BE2C (cell line): ENCODE data around the gene HHATL.

Experiments
- DNase-seq: peaks from one replicate; pipeline ENCODE4 v3.0.0-alpha.2; 2020
- H3K27me3 ChIP-seq: fragments of 250-450 bp; sonication (Bioruptor Pico); 2 replicates; pipeline ENCODE4 v1.5.1; 2020; ENCODE audit warnings: mild to moderate bottlenecking
- H3K36me3 ChIP-seq: fragments of 250-450 bp; sonication (Bioruptor Pico); 2 replicates; pipeline ENCODE4 v1.5.1; 2020; ENCODE audit warnings: mild to moderate bottlenecking
- H3K4me1 ChIP-seq: fragments of 250-450 bp; sonication (Bioruptor Pico); 2 replicates; pipeline ENCODE4 v1.5.1; 2020
- H3K4me3 ChIP-seq: 2 replicates; pipeline ENCODE4 v1.5.1; 2011; ENCODE audit warnings: low read depth, low read length
- H3K9me3 ChIP-seq: fragments of 250-450 bp; sonication (Bioruptor Pico); 2 replicates; pipeline ENCODE4 v1.5.1; 2020
- CTCF ChIP-seq: IDR thresholded peaks from 2 replicates; pipeline ENCODE4 v1.5.1; 2012; ENCODE audit warnings: mild to moderate bottlenecking, low read depth, low read length

Gene HHATL

GRCh38 chr3:42742688-42743087 lies 40.1 kb upstream of the HHATL start:
- no peak for TF ChIP-seq CTCF
- Histone ChIP-seq H3K36me3 (no peaks in the 10 kb centered on the region), H3K4me1 (no peaks in the 10 kb centered on the region), H3K4me3 (no peak overlapping the region), H3K9me3 (no peaks in the 10 kb centered on the region), H3K27me3 (no peaks in the 10 kb centered on the region)
- DNase-seq = no peak

DNA sequence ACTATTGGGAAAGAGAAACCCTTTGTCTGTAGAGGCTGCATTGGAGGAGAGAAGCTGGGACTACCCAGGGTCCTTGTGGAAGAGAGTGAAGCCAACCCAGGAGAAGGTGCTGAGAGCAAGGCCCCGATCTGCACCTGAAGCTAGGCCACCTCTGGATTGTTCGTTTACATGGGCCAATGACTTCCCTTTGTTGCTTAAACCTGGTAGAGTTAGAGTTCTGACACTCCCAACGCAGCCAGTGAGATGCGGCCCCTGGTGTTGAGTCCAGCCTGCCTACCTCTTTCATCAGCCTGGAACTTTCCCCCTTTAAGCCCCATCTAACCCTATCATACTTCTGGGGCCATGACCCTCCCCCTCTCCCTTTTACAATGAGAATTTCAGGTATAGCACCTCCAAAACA lies 39.7 kb upstream of the HHATL start:
- DNase-seq = no peak
- no peaks in the 10 kb centered on the region for H3K9me3 ChIP-seq
- H3K36me3 ChIP-seq = no peaks in the 10 kb centered on the region
- TF ChIP-seq CTCF = no peak
- H3K4me3 ChIP-seq = no peak overlapping the region
- H3K27me3 ChIP-seq = no peaks in the 10 kb centered on the region
- H3K4me1 ChIP-seq = no peaks in the 10 kb centered on the region

GRCh38 chr3:42741796-42742195 lies 39.2 kb upstream of the HHATL start:
- H3K9me3 ChIP-seq = no peaks in the 10 kb centered on the region
- H3K36me3 ChIP-seq = no peaks in the 10 kb centered on the region
- TF ChIP-seq CTCF = no peak
- DNase-seq = no peak
- H3K4me3 ChIP-seq = no peak overlapping the region
- no peaks in the 10 kb centered on the region for H3K27me3 ChIP-seq
- H3K4me1 ChIP-seq = no peaks in the 10 kb centered on the region

DNA sequence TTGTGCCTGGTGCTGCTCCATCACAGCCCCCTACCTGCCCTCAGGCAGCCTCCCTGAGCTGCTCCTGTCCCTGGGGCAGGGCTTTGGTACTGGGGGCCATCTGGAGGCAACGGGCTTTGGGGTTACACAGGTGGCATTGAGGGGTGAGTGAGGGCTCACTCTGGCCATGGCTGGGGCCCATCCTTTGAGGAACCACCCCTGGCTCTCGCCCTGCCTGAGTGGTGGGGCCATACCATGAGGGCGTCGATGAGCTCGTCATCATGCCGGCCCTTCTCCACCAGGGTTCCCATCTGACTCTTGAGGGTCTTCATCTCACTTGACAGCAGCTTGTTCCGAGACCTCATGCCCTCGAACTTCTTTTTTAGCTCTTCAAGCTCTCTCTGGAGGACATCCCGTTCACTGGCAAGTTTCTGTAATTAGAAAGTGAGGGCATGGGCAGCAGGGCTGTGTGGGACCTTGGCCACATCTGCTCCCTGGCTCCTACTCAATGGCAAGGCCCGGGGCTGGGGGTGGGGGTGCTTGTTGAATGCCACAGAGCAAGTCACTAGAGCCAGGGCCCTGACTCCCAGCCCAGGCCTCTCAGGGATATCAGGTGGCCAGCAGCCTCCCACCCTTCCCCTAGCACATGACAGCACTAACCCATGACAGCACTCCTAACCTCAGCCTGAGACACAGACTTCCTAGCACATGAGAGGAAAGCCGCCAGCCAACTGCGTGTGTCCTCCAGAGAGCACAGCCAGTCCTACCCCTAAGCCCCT lies 37.0 kb upstream of the HHATL start:
- H3K4me1 ChIP-seq = no peaks in the 10 kb centered on the region
- no peak for TF ChIP-seq CTCF
- no peak for DNase-seq
- no peak overlapping the region for H3K4me3 ChIP-seq
- no peaks in the 10 kb centered on the region for H3K36me3 ChIP-seq
- H3K9me3 ChIP-seq = no peaks in the 10 kb centered on the region
- H3K27me3 ChIP-seq = no peaks in the 10 kb centered on the region

DNA sequence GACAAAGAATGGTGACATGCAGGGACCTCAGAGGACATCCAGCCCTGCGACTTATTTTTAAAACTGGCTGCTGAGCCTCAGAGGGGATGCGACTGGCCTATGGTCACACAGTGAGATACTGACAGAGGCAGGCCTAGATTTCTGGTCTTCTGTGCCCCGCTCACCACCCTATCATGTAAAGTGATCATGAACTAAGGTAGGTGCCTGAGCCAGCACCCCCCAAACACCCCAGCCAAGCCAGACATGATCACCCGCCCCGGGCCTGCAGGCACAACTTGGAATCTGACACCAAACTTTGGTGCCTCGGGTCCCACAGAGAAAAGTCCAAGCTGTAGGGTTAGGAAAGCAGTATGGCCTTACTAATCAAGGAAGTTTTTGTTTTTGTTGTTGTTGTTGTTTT lies 33.9 kb upstream of the HHATL start:
- H3K9me3 ChIP-seq = no peaks in the 10 kb centered on the region
- no peaks in the 10 kb centered on the region for H3K4me1 ChIP-seq
- H3K27me3 ChIP-seq = no peaks in the 10 kb centered on the region
- no peak for DNase-seq
- H3K36me3 ChIP-seq = no peaks in the 10 kb centered on the region
- no peak for TF ChIP-seq CTCF
- H3K4me3 ChIP-seq = no peak overlapping the region

DNA sequence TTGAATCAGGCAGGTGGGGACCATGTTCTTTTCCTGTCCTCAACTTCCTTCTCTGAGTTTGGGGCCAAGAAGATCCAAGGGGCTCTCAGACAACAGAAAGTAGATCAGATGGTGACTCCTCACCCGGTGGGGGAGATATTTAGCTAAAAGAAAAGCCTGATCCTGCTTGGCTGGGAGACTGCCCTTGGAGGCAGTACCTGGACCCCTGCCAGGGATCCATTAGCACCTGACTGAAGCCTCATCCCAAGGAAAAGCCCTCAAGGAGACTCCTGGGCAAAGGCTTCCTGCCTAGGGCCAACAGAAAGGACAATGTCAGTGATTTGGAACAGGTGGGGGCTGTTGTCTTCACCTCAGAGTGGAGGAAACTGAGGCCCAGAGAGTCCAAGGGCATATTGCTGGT lies 33.5 kb upstream of the HHATL start:
- no peaks in the 10 kb centered on the region for H3K4me1 ChIP-seq
- H3K9me3 ChIP-seq = no peaks in the 10 kb centered on the region
- no peak for TF ChIP-seq CTCF
- no peaks in the 10 kb centered on the region for H3K36me3 ChIP-seq
- H3K4me3 ChIP-seq = no peak overlapping the region
- DNase-seq = no peak
- H3K27me3 ChIP-seq = no peaks in the 10 kb centered on the region
